Activated CD8-positive, alpha-beta memory T cell treated with anti-CD3 and anti-CD28 coated beads, Interleukin-2, amount 50 U/mL, for 1 hour (primary cell): ENCODE data around the gene RGS7.
"Not testable (repeated sequence)": the region's sequence is repeated elsewhere in the genome, so short reads cannot be mapped to it uniquely, and the experiment has no call there.

Source experiments
- DNase-seq: peaks from one replicate; pipeline ENCODE4 v3.0.0-alpha.2; 2020; ENCODE audit errors: extremely low read depth

RGS7 gene

GRCh38 chr1:240914506-240914905, 442.5 kb downstream of the RGS7 start:
- no peak for DNase-seq

GRCh38 chr1:240912821-240913220, 444.2 kb downstream of the RGS7 start:
- DNase-seq, result no peak

- DNase-seq, result no peak
Measured at GRCh38 chr1:240909701-240910457, 447.1 kb downstream of the RGS7 start.

- DNase-seq, result no peak
Measured at GRCh38 chr1:240906477-240906876, 450.5 kb downstream of the RGS7 start.

- DNase-seq, result no peak
Measured at GRCh38 chr1:240905225-240905765, 451.7 kb downstream of the RGS7 start.

- DNase-seq, result not testable (repeated sequence)
Measured at GRCh38 chr1:240895424-240895823, 461.6 kb downstream of the RGS7 start.

GRCh38 chr1:240888787-240889048, 468.3 kb downstream of the RGS7 start:
- DNase-seq, result no peak

- no peak for DNase-seq
Measured at GRCh38 chr1:240888039-240888786, 468.8 kb downstream of the RGS7 start.

- DNase-seq, result no peak
Measured at GRCh38 chr1:240883490-240883889, 473.5 kb downstream of the RGS7 start.

- not testable (repeated sequence) for DNase-seq
Measured at GRCh38 chr1:240882656-240883308, 474.2 kb downstream of the RGS7 start.

- no peak for DNase-seq
Measured at GRCh38 chr1:240878631-240879030, 478.4 kb downstream of the RGS7 start.

GRCh38 chr1:240877605-240878004, 479.4 kb downstream of the RGS7 start:
- DNase-seq, result no peak

- DNase-seq, result no peak
Measured at GRCh38 chr1:240876071-240876470, 480.9 kb downstream of the RGS7 start.

GRCh38 chr1:240869071-240869470, 487.9 kb downstream of the RGS7 start:
- no peak for DNase-seq

GRCh38 chr1:240866724-240867123, 490.3 kb downstream of the RGS7 start:
- DNase-seq, result no peak

- DNase-seq, result no peak
Measured at GRCh38 chr1:240860023-240860422, 497.0 kb downstream of the RGS7 start.

- DNase-seq, result no peak
Measured at GRCh38 chr1:240854367-240854766, 502.6 kb downstream of the RGS7 start.

- DNase-seq, result no peak
Measured at GRCh38 chr1:240847325-240847724, 509.7 kb downstream of the RGS7 start.

GRCh38 chr1:240844486-240844885, 512.5 kb downstream of the RGS7 start:
- DNase-seq, result no peak

GRCh38 chr1:240843798-240844197, 513.2 kb downstream of the RGS7 start:
- no peak for DNase-seq

- DNase-seq, result no peak
Measured at GRCh38 chr1:240836271-240836670, 520.7 kb downstream of the RGS7 start.

- DNase-seq, result no peak
Measured at GRCh38 chr1:240835291-240835690, 521.7 kb downstream of the RGS7 start.

GRCh38 chr1:240833075-240833474, 523.9 kb downstream of the RGS7 start:
- DNase-seq, result no peak
